ENCODE data around the gene AKAP10. TPM values are rescaled to one million over a fixed set of nuclear protein-coding genes. Genes with fewer than 3 reads are reported as not detected.
"Not testable (repeated sequence)": the region's sequence is repeated elsewhere in the genome, so short reads cannot be mapped to it uniquely, and the experiment has no call there.

AKAP10 gene
- total RNA-seq, result 13.8 TPM
- long read RNA-seq, full-length matches to known transcripts, result 10 of 16 reads
- long read RNA-seq, partial matches to known transcripts, result 0 of 16 reads
- long read RNA-seq, other reads (novel, unspliced or antisense), result 6 of 16 reads

- intact Hi-C loops (cut with DNase I), result no loop called here
- ATAC-seq (ENCODE audit: poor library complexity), result peak; percentile 98
- peak; percentile 97 for DNase-seq
Observed at GRCh38 chr17:19977293-19978208, at the start of gene AKAP10. Gene AKAP10, minus strand, starts transcription at chr17:19977828. Its CDS starts 149 bp downstream, at chr17:19977679.

- ATAC-seq (ENCODE audit: poor library complexity) (no peak), DNase-seq (no peak)
- intact Hi-C loops (cut with DNase I), result no loop called here
Observed at GRCh38 chr17:20026960-20027359, 49.3 kb upstream of the AKAP10 start.

- ATAC-seq (ENCODE audit: poor library complexity) (no peak), DNase-seq (no peak)
- intact Hi-C loops (cut with DNase I), result no loop called here
Observed at GRCh38 chr17:20022701-20023100, 45.1 kb upstream of the AKAP10 start.

GRCh38 chr17:20016475-20016992 is 38.9 kb upstream of the AKAP10 start:
- DNase-seq; intact Hi-C loops (cut with DNase I); ATAC-seq (ENCODE audit: poor library complexity): not testable (repeated sequence)

- no peak for ATAC-seq (ENCODE audit: poor library complexity)
- DNase-seq, result no peak
- intact Hi-C loops (cut with DNase I), result loop anchor here (5.0 kb wide), 1 partner anchor 100 kb away; no protein-coding TSS in a partner anchor
Observed at GRCh38 chr17:20012017-20012536, 34.4 kb upstream of the AKAP10 start.

GRCh38 chr17:20010936-20011335 is 33.3 kb upstream of the AKAP10 start:
- DNase-seq (no peak), ATAC-seq (ENCODE audit: poor library complexity) (no peak)
- intact Hi-C loops (cut with DNase I), result loop anchor here (5.0 kb wide), 1 partner anchor 101 kb away; no protein-coding TSS in a partner anchor

GRCh38 chr17:20010099-20010863 is 32.7 kb upstream of the AKAP10 start:
- intact Hi-C loops (cut with DNase I), result loop anchor here (5.0 kb wide), 1 partner anchor 102 kb away; no protein-coding TSS in a partner anchor
- DNase-seq (peak; percentile 54), ATAC-seq (ENCODE audit: poor library complexity) (peak; percentile 67)

GRCh38 chr17:20009302-20010098 is 31.9 kb upstream of the AKAP10 start, which contains the start of gene SPECC1:
Gene SPECC1, plus strand, starts transcription at chr17:20009359. Its CDS starts 87,293 bp downstream, at chr17:20096652.
- intact Hi-C loops (cut with DNase I), result loop anchor here (5.0 kb wide), 1 partner anchor 103 kb away; no protein-coding TSS in a partner anchor
- peak; percentile 99 for ATAC-seq (ENCODE audit: poor library complexity)
- DNase-seq, result peak; percentile 48

- intact Hi-C loops (cut with DNase I), result no loop called here
- ATAC-seq (ENCODE audit: poor library complexity), result no peak
- peak; percentile 88 for DNase-seq
Observed at GRCh38 chr17:20009052-20009301, 31.3 kb upstream of the AKAP10 start.

GRCh38 chr17:20008242-20009051 is 30.8 kb upstream of the AKAP10 start:
- ATAC-seq (ENCODE audit: poor library complexity), result peak; percentile 50
- DNase-seq, result no peak
- intact Hi-C loops (cut with DNase I), result no loop called here

- ATAC-seq (ENCODE audit: poor library complexity), result no peak
- intact Hi-C loops (cut with DNase I), result no loop called here
- DNase-seq, result no peak
Observed at GRCh38 chr17:19996502-19996901, 18.9 kb upstream of the AKAP10 start.

- ATAC-seq (ENCODE audit: poor library complexity) (no peak), DNase-seq (no peak)
- intact Hi-C loops (cut with DNase I), result no loop called here
Observed at GRCh38 chr17:19996086-19996485, 18.5 kb upstream of the AKAP10 start.

- peak; percentile 93 for DNase-seq
- intact Hi-C loops (cut with DNase I), result loop anchor here (5.0 kb wide), 2 partner anchors 124 to 324 kb away; no protein-coding TSS in a partner anchor
- peak; percentile 99 for ATAC-seq (ENCODE audit: poor library complexity)
Observed at GRCh38 chr17:19992803-19993713, 15.4 kb upstream of the AKAP10 start.

- DNase-seq, result no peak
- ATAC-seq (ENCODE audit: poor library complexity), result no peak
- intact Hi-C loops (cut with DNase I), result loop anchor here (5.0 kb wide), 2 partner anchors 126 to 326 kb away; no protein-coding TSS in a partner anchor
Observed at GRCh38 chr17:19991252-19991885, 13.7 kb upstream of the AKAP10 start.

GRCh38 chr17:19987897-19988296 is 10.3 kb upstream of the AKAP10 start:
- intact Hi-C loops (cut with DNase I), result no loop called here
- DNase-seq (no peak), ATAC-seq (ENCODE audit: poor library complexity) (no peak)
